AG04450 (cell line): ENCODE data around the gene OR13C8. TPM values are rescaled to one million over a fixed set of nuclear protein-coding genes. Genes with fewer than 3 reads are reported as not detected.
"Not testable (repeated sequence)": the region's sequence is repeated elsewhere in the genome, so short reads cannot be mapped to it uniquely, and the experiment has no call there.

ENCODE experiments used
- CTCF ChIA-PET: fragments of 300-600, 350-600 bp; formaldehyde crosslinking; extraction: SDS; loops from one replicate; lab custom pipeline; 2022; ENCODE audit warnings: antibody characterized with exemption, inconsistent platforms; lab: Charles Lee
- POLR2A ChIA-PET: fragments of 350-600 bp; formaldehyde crosslinking; extraction: SDS; loops from one replicate; lab custom pipeline; 2021; ENCODE audit warnings: antibody characterized with exemption, inconsistent platforms; lab: Yijun Ruan, JAX
- DNase-seq: peaks from one replicate; pipeline ENCODE4 v3.0.0-alpha.2; 2011; ENCODE audit warnings: low read depth, low spot score
- H3K27ac ChIP-seq: one replicate; pipeline ENCODE4 v1.5.1; 2012; ENCODE audit warnings: low read depth, low read length, control low read depth
- H3K27me3 ChIP-seq: one replicate; pipeline ENCODE4 v1.6.0; 2012; ENCODE audit warnings: low read length; ENCODE audit not compliant: control insufficient read depth, insufficient read depth
- H3K4me3 ChIP-seq: 2 replicates; pipeline ENCODE4 v1.5.1; 2011; ENCODE audit warnings: mild to moderate bottlenecking, low read depth, low read length, control low read depth
- H3K9me3 ChIP-seq: 2 replicates; pipeline ENCODE4 v1.5.1; 2012; ENCODE audit warnings: low read length; ENCODE audit not compliant: control insufficient read depth, insufficient read depth
- CTCF ChIP-seq: IDR thresholded peaks from 2 replicates; pipeline ENCODE4 v1.5.1; 2011; ENCODE audit warnings: low read depth, low read length, control low read depth, inconsistent platforms
- polyA plus RNA-seq: library from polyadenylated mRNA; depleted of rRNA; stranded (reverse); fragments of >200 nt; gene quantifications from 2 replicates; pipeline ENCODE4 v1.2.3, GENCODE V29; 2011

OR13C8 gene
- polyA plus RNA-seq, 1 experiment, result not detected

GRCh38 chr9:104589626-104590025 is 20.7 kb downstream of the OR13C8 start:
- H3K4me3 ChIP-seq, result no peak overlapping the region
- H3K9me3 ChIP-seq, result no peaks in the 10 kb centered on the region
- TF ChIP-seq CTCF, result no peak
- ChIA-PET POLR2A (no interaction called here), CTCF (no interaction called here)
- H3K27me3 ChIP-seq, result no peaks in the 10 kb centered on the region
- DNase-seq, result no peak
- H3K27ac ChIP-seq, result no peak overlapping the region

- CTCF ChIA-PET, H3K27ac ChIP-seq, DNase-seq, H3K9me3 ChIP-seq, H3K4me3 ChIP-seq, H3K27me3 ChIP-seq, POLR2A ChIA-PET: not testable (repeated sequence)
These were observed 29.8 kb downstream of the OR13C8 start for GRCh38 chr9:104598749-104599148.

- H3K4me3 ChIP-seq, H3K9me3 ChIP-seq, CTCF ChIA-PET, H3K27ac ChIP-seq, POLR2A ChIA-PET, H3K27me3 ChIP-seq, DNase-seq: not testable (repeated sequence)
These were observed 30.3 kb downstream of the OR13C8 start, which contains the start of gene OR13C5 for GRCh38 chr9:104599313-104599712. OR13C5 (minus strand) TSS chr9:104599413; CDS start chr9:104599413, 0 bp downstream.

GRCh38 chr9:104604801-104605200 is 35.8 kb downstream of the OR13C8 start:
- Histone ChIP-seq H3K9me3 (no peaks in the 10 kb centered on the region), H3K27ac (no peak overlapping the region), H3K27me3 (no peaks in the 10 kb centered on the region), H3K4me3 (no peak overlapping the region)
- POLR2A ChIA-PET, result no interaction called here
- CTCF ChIA-PET, result no interaction called here
- no peak for DNase-seq
- TF ChIP-seq CTCF, result no peak

GRCh38 chr9:104605527-104605926 is 36.6 kb downstream of the OR13C8 start, which contains the start of gene OR13C2:
OR13C2 (minus strand) TSS chr9:104605627; CDS start chr9:104605627, 0 bp downstream.
- H3K27me3 ChIP-seq, H3K9me3 ChIP-seq, POLR2A ChIA-PET, H3K4me3 ChIP-seq, H3K27ac ChIP-seq, CTCF ChIA-PET, DNase-seq: not testable (repeated sequence)

DNA sequence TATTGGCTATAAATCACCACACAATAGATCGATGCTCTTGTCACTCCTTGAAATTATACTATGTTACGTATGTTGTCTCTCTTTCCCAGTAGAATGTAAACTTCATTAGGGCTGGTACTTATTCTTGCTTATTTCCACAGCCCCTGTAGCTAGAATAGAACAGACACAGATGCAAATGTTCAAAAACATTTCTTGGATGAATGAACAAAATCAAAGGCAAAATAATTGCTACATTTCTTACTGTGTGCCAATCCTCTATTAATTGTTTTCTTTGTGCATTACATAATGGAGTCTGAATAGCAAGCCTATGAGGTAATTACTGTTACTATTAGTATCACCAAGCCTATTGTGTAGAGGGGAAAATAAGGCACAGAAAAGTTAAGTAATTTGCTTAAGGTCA is 37.2 kb downstream of the OR13C8 start:
- Histone ChIP-seq H3K9me3 (no peaks in the 10 kb centered on the region), H3K27me3 (no peaks in the 10 kb centered on the region), H3K4me3 (no peak overlapping the region), H3K27ac (no peak overlapping the region)
- TF ChIP-seq CTCF, result no peak
- DNase-seq, result no peak
- POLR2A ChIA-PET, result no interaction called here
- CTCF ChIA-PET, result no interaction called here
